Measurements from ENCODE around the gene P2RX4.

GRCh38 chr12:121216102-121216501, 6.2 kb downstream of the P2RX4 start:
- TF ChIP-seq CTCF (IDR thresholded peaks at IDR 0.05) (no peak), POLR2A (IDR thresholded peaks at IDR 0.05) (no peak)

Data from heart left ventricle (tissue), 13 donors.